ENCODE data around the gene AP4M1. TPM values are rescaled to one million over a fixed set of nuclear protein-coding genes. Genes with fewer than 3 reads are reported as not detected.

The AP4M1 gene
- total and polyA plus RNA-seq, 9 of the 15 experiments (the other 6 are each of a cell fraction or from before 2014, with no cell fraction given): 1.3 to 30.9 (median 14.1) TPM

- TF ChIP-seq RREB1 (CRISPR knock-in tag; IDR thresholded peaks at IDR 0.05) (peak; percentile 68; the same call in 1 of the 2 replicates), HES1 (IDR thresholded peaks at IDR 0.05; ENCODE audit: low read depth) (0 out of 2 replicates have a peak, but pooled peaks have one; percentile 46), ZNF140 (CRISPR knock-in tag; IDR thresholded peaks at IDR 0.05) (no peak), EP400 (IDR thresholded peaks at IDR 0.05) (peak; percentile 98), GTF2A2 (tag; IDR thresholded peaks at IDR 0.05) (no peak), L3MBTL2 (IDR thresholded peaks at IDR 0.05) (peak; percentile 72; the same call in 1 of the 2 replicates), RERE (CRISPR knock-in tag; IDR thresholded peaks at IDR 0.05; ENCODE audit: borderline replicate concordance) (no peak), THAP12 (CRISPR knock-in tag; IDR thresholded peaks at IDR 0.05) (peak; percentile 89), RNF219 (CRISPR knock-in tag; IDR thresholded peaks at IDR 0.05) (no peak), MCM5 (IDR thresholded peaks at IDR 0.05; ENCODE audit: low read depth) (no peak)
Observed at GRCh38 chr7:100100420-100101015, 925 bp upstream of the AP4M1 start (continued).

Data from K562 (cell line).